ENCODE measurements around the gene SBF2.

SBF2 gene

DNA sequence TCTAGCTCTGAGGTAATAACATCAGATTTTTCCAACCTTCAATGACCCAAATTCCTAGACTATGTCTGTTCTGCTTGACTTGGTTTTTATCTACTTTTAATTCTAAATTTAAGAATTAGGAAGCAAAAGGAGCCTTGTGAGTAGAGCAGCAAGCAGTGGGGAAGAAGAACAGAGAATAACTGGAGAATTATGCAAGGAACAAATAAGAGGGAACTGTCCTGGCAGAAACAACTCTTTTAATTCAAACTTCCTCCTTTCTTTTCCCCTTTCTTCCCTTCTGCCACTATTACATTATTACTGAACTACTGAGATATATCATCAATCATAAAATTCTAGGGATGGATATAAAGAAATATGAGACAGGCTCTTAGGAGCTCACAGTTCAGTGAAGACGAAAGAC, 276.1 kb downstream of the SBF2 start:
- TF ChIP-seq, protein P1, sequence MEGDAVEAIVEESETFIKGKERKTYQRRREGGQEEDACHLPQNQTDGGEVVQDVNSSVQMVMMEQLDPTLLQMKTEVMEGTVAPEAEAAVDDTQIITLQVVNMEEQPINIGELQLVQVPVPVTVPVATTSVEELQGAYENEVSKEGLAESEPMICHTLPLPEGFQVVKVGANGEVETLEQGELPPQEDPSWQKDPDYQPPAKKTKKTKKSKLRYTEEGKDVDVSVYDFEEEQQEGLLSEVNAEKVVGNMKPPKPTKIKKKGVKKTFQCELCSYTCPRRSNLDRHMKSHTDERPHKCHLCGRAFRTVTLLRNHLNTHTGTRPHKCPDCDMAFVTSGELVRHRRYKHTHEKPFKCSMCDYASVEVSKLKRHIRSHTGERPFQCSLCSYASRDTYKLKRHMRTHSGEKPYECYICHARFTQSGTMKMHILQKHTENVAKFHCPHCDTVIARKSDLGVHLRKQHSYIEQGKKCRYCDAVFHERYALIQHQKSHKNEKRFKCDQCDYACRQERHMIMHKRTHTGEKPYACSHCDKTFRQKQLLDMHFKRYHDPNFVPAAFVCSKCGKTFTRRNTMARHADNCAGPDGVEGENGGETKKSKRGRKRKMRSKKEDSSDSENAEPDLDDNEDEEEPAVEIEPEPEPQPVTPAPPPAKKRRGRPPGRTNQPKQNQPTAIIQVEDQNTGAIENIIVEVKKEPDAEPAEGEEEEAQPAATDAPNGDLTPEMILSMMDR (conservative IDR thresholded peaks at IDR 0.05; ENCODE audit: low read depth): no peak
- DNase-seq (ENCODE audit: low spot score): no peak
- CTCF ChIA-PET: interaction anchor here (0.6 kb wide), 1 partner anchor 289 kb away, joined by 3 read pairs; no protein-coding TSS in a partner anchor
- H3K27ac ChIP-seq: no peak overlapping the region
- POLR2A ChIA-PET (ENCODE audit: low non-redundant PET): no interaction called here

DNA sequence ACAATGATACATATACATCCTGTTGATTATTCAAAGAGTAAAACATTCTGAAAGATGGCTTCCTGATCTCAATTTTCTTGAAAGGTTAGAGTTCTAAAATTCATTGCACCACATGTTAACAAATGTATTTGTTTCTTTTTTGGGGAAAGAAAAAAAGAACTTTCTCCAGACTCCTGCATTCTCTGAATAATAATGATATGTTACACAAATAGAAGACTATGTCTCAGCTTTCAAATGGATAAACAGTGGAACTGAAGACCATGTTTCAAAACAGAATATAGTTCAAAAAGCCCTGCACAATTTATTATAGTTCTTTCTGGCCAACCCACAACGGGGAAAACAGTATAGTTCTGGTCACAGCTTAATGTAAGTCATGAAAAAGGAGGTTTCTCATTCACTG, 277.0 kb downstream of the SBF2 start:
- no peak for DNase-seq (ENCODE audit: low spot score)
- TF ChIP-seq, protein P1 (conservative IDR thresholded peaks at IDR 0.05; ENCODE audit: low read depth): no peak
- no peak overlapping the region for H3K27ac ChIP-seq
- POLR2A ChIA-PET (ENCODE audit: low non-redundant PET): no interaction called here
- CTCF ChIA-PET: no interaction called here

DNA sequence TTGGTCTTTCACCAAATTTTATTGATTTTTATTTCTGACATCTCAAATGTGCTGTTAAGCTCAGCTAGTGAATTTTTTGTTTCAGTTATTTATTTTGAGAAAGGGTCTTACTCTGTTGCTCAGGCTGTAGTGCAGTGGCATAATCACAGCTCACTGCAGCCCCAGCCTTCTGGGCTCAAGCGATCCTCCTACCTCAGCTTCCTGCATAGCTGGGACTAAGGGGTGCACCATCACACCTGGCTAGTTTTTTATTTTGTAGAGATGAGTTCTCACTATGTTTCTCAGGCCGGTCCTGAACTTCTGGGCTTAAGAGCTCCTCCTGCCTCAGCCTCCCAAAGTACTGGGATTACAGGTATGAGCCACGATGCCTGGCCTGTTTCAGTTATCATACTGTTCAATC, 282.0 kb downstream of the SBF2 start:
- no peak for DNase-seq (ENCODE audit: low spot score)
- TF ChIP-seq, protein P1 (conservative IDR thresholded peaks at IDR 0.05; ENCODE audit: low read depth): no peak
- CTCF ChIA-PET: interaction anchor here (0.6 to 0.7 kb wide), 2 partner anchors 34 to 266 kb away, joined by 3 read pairs; no protein-coding TSS in a partner anchor
- POLR2A ChIA-PET (ENCODE audit: low non-redundant PET): no interaction called here
- H3K27ac ChIP-seq: no peak overlapping the region

DNA sequence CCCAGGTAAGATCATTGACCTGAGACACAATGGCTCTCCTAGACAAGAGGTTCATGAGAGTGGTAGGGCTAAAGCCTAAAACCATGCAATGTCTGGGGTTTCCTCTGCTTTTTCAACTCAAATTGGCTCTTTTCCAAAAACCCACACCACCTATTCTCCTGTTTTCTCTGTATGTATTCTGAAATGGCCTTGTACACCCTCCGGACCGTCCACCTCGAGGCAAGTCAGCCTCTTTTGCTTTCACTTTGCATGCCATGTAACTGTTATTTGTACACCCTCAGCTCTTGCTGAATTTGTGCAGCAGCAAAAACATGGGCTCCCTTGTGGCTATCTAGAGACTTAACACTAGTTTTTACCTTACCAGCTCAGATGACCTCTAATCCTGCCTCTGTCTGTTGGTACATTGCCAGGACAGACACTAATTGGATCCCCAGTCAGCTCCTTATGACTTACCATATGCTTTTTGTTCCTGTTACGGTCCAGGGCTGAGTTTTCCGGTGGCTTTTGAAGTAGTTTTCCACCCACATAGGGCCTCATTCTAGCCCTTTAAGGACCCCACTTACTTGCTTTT, 288.0 kb downstream of the SBF2 start:
- POLR2A ChIA-PET (ENCODE audit: low non-redundant PET): no interaction called here
- TF ChIP-seq, protein P1 (conservative IDR thresholded peaks at IDR 0.05; ENCODE audit: low read depth): no peak
- no peak for DNase-seq (ENCODE audit: low spot score)
- no peak overlapping the region for H3K27ac ChIP-seq
- CTCF ChIA-PET: interaction anchor here (0.6 kb wide), 1 partner anchor 165 kb away, joined by 3 read pairs; no protein-coding TSS in a partner anchor

DNA sequence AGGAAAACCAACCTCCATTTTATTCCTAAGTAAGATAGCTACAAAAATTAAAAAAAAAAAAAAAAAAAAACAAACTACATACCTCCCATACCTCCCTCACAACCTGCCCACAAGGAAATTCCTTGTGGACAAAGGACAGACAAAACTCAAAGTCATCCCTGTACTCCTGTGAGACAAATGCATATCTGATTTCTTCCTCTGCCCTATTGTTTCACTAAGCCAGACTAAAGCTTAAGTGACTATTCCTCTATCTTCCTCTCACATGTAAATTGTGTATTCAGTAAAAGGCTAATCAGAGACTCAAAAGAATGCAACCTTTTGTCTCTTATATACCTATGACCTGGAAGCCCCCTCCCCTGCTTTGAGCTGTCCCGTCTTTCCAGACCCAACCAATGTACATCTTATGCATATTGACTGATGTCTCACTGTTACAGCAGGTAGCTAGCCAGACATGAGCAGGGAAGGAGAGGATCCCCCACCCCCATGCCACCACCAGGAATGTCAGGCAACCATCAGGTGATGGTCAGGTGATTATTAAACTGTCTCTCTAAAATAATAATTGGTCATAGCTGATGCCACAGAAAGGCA, 289.4 kb downstream of the SBF2 start:
- H3K27ac ChIP-seq: no peak overlapping the region
- POLR2A ChIA-PET (ENCODE audit: low non-redundant PET): no interaction called here
- TF ChIP-seq, protein P1 (conservative IDR thresholded peaks at IDR 0.05; ENCODE audit: low read depth): no peak
- CTCF ChIA-PET: no interaction called here
- no peak for DNase-seq (ENCODE audit: low spot score)

DNA sequence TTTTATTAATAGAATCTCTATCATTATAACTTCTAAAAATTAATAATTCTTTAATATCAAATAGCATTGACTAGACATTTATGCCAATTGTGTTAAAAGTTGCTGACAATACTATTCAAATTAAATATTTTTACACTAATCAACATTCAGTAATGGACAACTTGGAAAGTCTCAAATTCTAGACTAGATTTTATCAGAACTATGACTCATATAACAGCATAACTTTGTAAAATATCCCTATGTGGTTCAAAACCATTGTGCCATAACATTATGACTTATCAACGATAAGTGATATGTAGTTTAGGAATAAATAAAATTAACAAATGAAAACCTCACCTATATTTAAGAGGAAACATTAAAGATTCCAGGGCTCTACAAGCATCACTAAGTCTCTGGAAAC, 291.8 kb downstream of the SBF2 start:
- no peak overlapping the region for H3K27ac ChIP-seq
- TF ChIP-seq, protein P1 (conservative IDR thresholded peaks at IDR 0.05; ENCODE audit: low read depth): no peak
- CTCF ChIA-PET: no interaction called here
- no peak for DNase-seq (ENCODE audit: low spot score)
- POLR2A ChIA-PET (ENCODE audit: low non-redundant PET): no interaction called here
